Measurements from ENCODE around the gene NAP1L4. TPM values are rescaled to one million over a fixed set of nuclear protein-coding genes. Genes with fewer than 3 reads are reported as not detected.
A peak's percentile ranks its signal among the peaks of the same experiment; 100 is the strongest.

Gene NAP1L4
- total and polyA plus RNA-seq, 2 of the 4 experiments (the other 2 are of a cell fraction), result 71.5 to 80.7 TPM

GRCh38 chr11:2950825-2951224 is 41.3 kb downstream of the NAP1L4 start:
- H2BK20ac ChIP-seq (ENCODE audit: low read depth, low read length), result peak overlapping the region; percentile 49
- H2AK9ac ChIP-seq (replicated peaks; ENCODE audit: low read depth, low read length, poor library complexity), result no peak overlapping the region
- peak overlapping the region; percentile 91 for H3K4ac ChIP-seq (ENCODE audit: low read depth, low read length)
- H3K56ac ChIP-seq (ENCODE audit: extremely low read depth, insufficient read depth, low read length), result peak overlapping the region; percentile 45; the same call in 1 of the 2 replicates
- peak; percentile 35 for ATAC-seq (ENCODE audit: low read depth)
- WGBS, 2 experiments (ENCODE audit: extremely low coverage in 2 of 2, insufficient read length in 1 of 2), result no CpG with 5 or more reads among the region's 1 CpG
- TF ChIP-seq MAFK (IDR thresholded peaks at IDR 0.05; ENCODE audit: low read depth, low read length) (no peak), CHD1 (IDR thresholded peaks at IDR 0.05; ENCODE audit: low read depth, low read length) (no peak), RCOR1 (IDR thresholded peaks at IDR 0.05; ENCODE audit: insufficient replicate concordance, low read length) (no peak), NFE2L2 (IDR thresholded peaks at IDR 0.05; ENCODE audit: low read depth, low read length) (no peak), CEBPB (IDR thresholded peaks at IDR 0.05; ENCODE audit: low read depth, low read length) (no peak), RAD21 (IDR thresholded peaks at IDR 0.05; ENCODE audit: low read length) (no peak), FOS (IDR thresholded peaks at IDR 0.05; ENCODE audit: low read depth, low read length) (no peak), MAZ (IDR thresholded peaks at IDR 0.05; ENCODE audit: borderline replicate concordance, low read depth, low read length) (no peak), RFX5 (IDR thresholded peaks at IDR 0.05; ENCODE audit: low read depth, low read length) (no peak), SMC3 (IDR thresholded peaks at IDR 0.05; ENCODE audit: low read depth, low read length) (no peak)
- TF ChIP-seq, protein P1, sequence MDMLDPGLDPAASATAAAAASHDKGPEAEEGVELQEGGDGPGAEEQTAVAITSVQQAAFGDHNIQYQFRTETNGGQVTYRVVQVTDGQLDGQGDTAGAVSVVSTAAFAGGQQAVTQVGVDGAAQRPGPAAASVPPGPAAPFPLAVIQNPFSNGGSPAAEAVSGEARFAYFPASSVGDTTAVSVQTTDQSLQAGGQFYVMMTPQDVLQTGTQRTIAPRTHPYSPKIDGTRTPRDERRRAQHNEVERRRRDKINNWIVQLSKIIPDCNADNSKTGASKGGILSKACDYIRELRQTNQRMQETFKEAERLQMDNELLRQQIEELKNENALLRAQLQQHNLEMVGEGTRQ (IDR thresholded peaks at IDR 0.05; ENCODE audit: low read depth, low read length), result no peak
- TF ChIP-seq, protein P2, sequence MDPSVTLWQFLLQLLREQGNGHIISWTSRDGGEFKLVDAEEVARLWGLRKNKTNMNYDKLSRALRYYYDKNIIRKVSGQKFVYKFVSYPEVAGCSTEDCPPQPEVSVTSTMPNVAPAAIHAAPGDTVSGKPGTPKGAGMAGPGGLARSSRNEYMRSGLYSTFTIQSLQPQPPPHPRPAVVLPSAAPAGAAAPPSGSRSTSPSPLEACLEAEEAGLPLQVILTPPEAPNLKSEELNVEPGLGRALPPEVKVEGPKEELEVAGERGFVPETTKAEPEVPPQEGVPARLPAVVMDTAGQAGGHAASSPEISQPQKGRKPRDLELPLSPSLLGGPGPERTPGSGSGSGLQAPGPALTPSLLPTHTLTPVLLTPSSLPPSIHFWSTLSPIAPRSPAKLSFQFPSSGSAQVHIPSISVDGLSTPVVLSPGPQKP (IDR thresholded peaks at IDR 0.05; ENCODE audit: borderline replicate concordance, low read depth, low read length), result no peak
- TF ChIP-seq, protein P3, sequence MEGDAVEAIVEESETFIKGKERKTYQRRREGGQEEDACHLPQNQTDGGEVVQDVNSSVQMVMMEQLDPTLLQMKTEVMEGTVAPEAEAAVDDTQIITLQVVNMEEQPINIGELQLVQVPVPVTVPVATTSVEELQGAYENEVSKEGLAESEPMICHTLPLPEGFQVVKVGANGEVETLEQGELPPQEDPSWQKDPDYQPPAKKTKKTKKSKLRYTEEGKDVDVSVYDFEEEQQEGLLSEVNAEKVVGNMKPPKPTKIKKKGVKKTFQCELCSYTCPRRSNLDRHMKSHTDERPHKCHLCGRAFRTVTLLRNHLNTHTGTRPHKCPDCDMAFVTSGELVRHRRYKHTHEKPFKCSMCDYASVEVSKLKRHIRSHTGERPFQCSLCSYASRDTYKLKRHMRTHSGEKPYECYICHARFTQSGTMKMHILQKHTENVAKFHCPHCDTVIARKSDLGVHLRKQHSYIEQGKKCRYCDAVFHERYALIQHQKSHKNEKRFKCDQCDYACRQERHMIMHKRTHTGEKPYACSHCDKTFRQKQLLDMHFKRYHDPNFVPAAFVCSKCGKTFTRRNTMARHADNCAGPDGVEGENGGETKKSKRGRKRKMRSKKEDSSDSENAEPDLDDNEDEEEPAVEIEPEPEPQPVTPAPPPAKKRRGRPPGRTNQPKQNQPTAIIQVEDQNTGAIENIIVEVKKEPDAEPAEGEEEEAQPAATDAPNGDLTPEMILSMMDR (conservative IDR thresholded peaks at IDR 0.05; ENCODE audit: low read depth, low read length), result no peak
- no peaks in the 10 kb centered on the region for H3K27me3 ChIP-seq (ENCODE audit: control insufficient read depth, insufficient read depth, low read length)
- H3K14ac ChIP-seq (replicated peaks; ENCODE audit: low read depth, low read length), result peak overlapping the region; percentile 88
- no peak overlapping the region for H3K4me3 ChIP-seq (ENCODE audit: insufficient read depth, low read depth, low read length)
- DNase-seq, result peak; percentile 28
- no TSS peak for BruUV-seq (replicated peaks)
- 0 out of 2 replicates have a peak, but pooled peaks cover 6% of the 10 kb centered on the region for H4K20me1 ChIP-seq (ENCODE audit: insufficient read depth, low read length)
- ChIA-PET POLR2A (ENCODE audit: unreplicated experiment) (no interaction called here), CTCF (no interaction called here)
- peak overlapping the region; percentile 35; the same call in 1 of the 2 replicates for H3K9ac ChIP-seq (ENCODE audit: low read depth, low read length)
- peak overlapping the region; percentile 91 for H3K23ac ChIP-seq (ENCODE audit: low read depth, low read length)
- intact Hi-C loops (cut with micrococcal nuclease) (no loop called here), in situ Hi-C loops (cut with MboI; ENCODE audit: low sequenced_read_pairs) (no loop called here), dilution Hi-C loops (cut with HindIII; ENCODE audit: low sequenced_read_pairs, unreplicated experiment) (no loop called here)
- H3K9me3 ChIP-seq (ENCODE audit: control insufficient read depth, insufficient read depth, low read length), result no peaks in the 10 kb centered on the region
- H4K5ac ChIP-seq (ENCODE audit: low read depth, low read length), result peak overlapping the region; percentile 91
- peaks cover 20% of the 10 kb centered on the region for H3K4me1 ChIP-seq (ENCODE audit: control insufficient read depth, insufficient read depth, low read length)
- peak overlapping the region; percentile 73 to 97 for H4K8ac ChIP-seq (ENCODE audit: low read depth in 2 of 2, low read length in 2 of 2)
- H3K9me1 ChIP-seq (ENCODE audit: insufficient read depth, low read length), result peaks cover 20% of the 10 kb centered on the region
- peak overlapping the region; percentile 71; the same call in 2 of the 3 replicates for H2BK15ac ChIP-seq (ENCODE audit: low read depth, low read length)
- H3K36me3 ChIP-seq (ENCODE audit: control insufficient read depth, insufficient read depth, low read length), result peaks cover 54% of the 10 kb centered on the region
- H3K27ac ChIP-seq (ENCODE audit: insufficient read depth, low read length), result peak overlapping the region; percentile 79
- H2BK120ac ChIP-seq (ENCODE audit: low read depth, low read length), result peak overlapping the region; percentile 78
- H4K91ac ChIP-seq (ENCODE audit: insufficient read depth, low read depth, low read length), result peak overlapping the region; percentile 79
- H3K79me1 ChIP-seq (ENCODE audit: low read depth in 1 of 2, low read length in 2 of 2), result peaks cover 27 to 76% of the 10 kb centered on the region in 2 experiments
- peak overlapping the region; percentile 96 for H3K18ac ChIP-seq (ENCODE audit: low read depth, low read length)
- H3K4me2 ChIP-seq (ENCODE audit: low read depth, low read length), result peak overlapping the region; percentile 79; the same call in 1 of the 2 replicates
- H2AK5ac ChIP-seq (ENCODE audit: low read depth, low read length), result peak overlapping the region; percentile 41; the same call in 1 of the 2 replicates
- H2BK5ac ChIP-seq (ENCODE audit: low read depth, low read length, poor library complexity, severe bottlenecking), result peak overlapping the region; percentile 96
- H2AFZ ChIP-seq (replicated peaks; ENCODE audit: low read length, poor library complexity), result no peak overlapping the region

Data from IMR-90 (cell line).